GM23338 (cell line): ENCODE measurements around the gene CHN1. TPM values are rescaled to one million over a fixed set of nuclear protein-coding genes. Genes with fewer than 3 reads are reported as not detected.

Experiments
- ATAC-seq: fragments of 200-7000 bp; cut with Tn5 transposase; 3 replicates; pipeline ENCODE4 v1.9.1; 2020
- DNase-seq: peaks from one replicate; pipeline ENCODE4 v3.0.0-alpha.2; 2015; ENCODE audit warnings: low spot score
- H2AFZ ChIP-seq: fragments of 200-600 bp; sonication (generic); 2 replicates; pipeline ENCODE4 v1.8.0; 2016; ENCODE audit warnings: antibody characterized with exemption, mild to moderate bottlenecking, moderate library complexity
- H3F3A ChIP-seq: fragments of 200-600 bp; sonication (generic); replicated peaks from 2 replicates; pipeline ENCODE4 v1.8.0; 2017; ENCODE audit warnings: antibody characterized with exemption, mixed run types, low read depth
- H3K27ac ChIP-seq: fragments of 200-600 bp; sonication (generic); 2 replicates; pipeline ENCODE4 v1.6.1; 2016; ENCODE audit warnings: low read depth
- H3K27me3 ChIP-seq: fragments of 200-600 bp; sonication (generic); 2 replicates; pipeline ENCODE4 v1.8.0; 2016; ENCODE audit warnings: mild to moderate bottlenecking, mixed run types, moderate library complexity; ENCODE audit not compliant: insufficient read depth
- H3K36me3 ChIP-seq: fragments of 200-600 bp; sonication (generic); 2 replicates; pipeline ENCODE4 v1.8.0; 2016; ENCODE audit warnings: mild to moderate bottlenecking; ENCODE audit not compliant: insufficient read depth
- H3K4me1 ChIP-seq: fragments of 200-600 bp; sonication (generic); 2 replicates; pipeline ENCODE4 v1.8.0; 2016; ENCODE audit warnings: mild to moderate bottlenecking, moderate library complexity; ENCODE audit not compliant: insufficient read depth
- H3K4me2 ChIP-seq: fragments of 200-600 bp; sonication (generic); 2 replicates; pipeline ENCODE4 v1.7.1; 2017; ENCODE audit warnings: mixed run types
- H3K4me3 ChIP-seq: fragments of 200-600 bp; sonication (generic); 2 replicates; pipeline ENCODE4 v1.6.1; 2016; ENCODE audit warnings: mixed run types
- H3K79me2 ChIP-seq: fragments of 200-600 bp; sonication (generic); replicated peaks from 2 replicates; pipeline ENCODE4 v1.8.0; 2017; ENCODE audit warnings: mild to moderate bottlenecking; ENCODE audit not compliant: insufficient read depth
- H3K9me2 ChIP-seq: fragments of 200-600 bp; sonication (generic); 2 replicates; pipeline ENCODE4 v1.8.0; 2017; ENCODE audit not compliant: insufficient read depth
- H4K20me1 ChIP-seq: fragments of 200-600 bp; sonication (generic); replicated peaks from 2 replicates; pipeline ENCODE4 v1.8.0; 2017; ENCODE audit warnings: mild to moderate bottlenecking; ENCODE audit not compliant: insufficient read depth
- H3K27ac Mint-ChIP-seq: 2 replicates; pipeline ENCODE4 v1.8.0; 2020; ENCODE audit warnings: inconsistent platforms, mild to moderate bottlenecking, moderate library complexity, mixed read lengths
- H3K27me3 Mint-ChIP-seq: 3 replicates; pipeline ENCODE4 v1.8.0; 2022; ENCODE audit warnings: low read depth, mild to moderate bottlenecking, moderate library complexity, mixed read lengths, inconsistent platforms; ENCODE audit not compliant: insufficient read depth, poor library complexity
- H3K36me3 Mint-ChIP-seq: 3 replicates; pipeline ENCODE4 v1.8.0; 2021; ENCODE audit warnings: low read depth, mild to moderate bottlenecking, inconsistent platforms, moderate library complexity, mixed read lengths
- H3K4me1 Mint-ChIP-seq: 3 replicates; pipeline ENCODE4 v1.8.0; 2020; ENCODE audit warnings: mild to moderate bottlenecking, inconsistent platforms, mixed read lengths
- H3K4me3 Mint-ChIP-seq: 3 replicates; pipeline ENCODE4 v1.8.0; 2021; ENCODE audit warnings: moderate library complexity, mild to moderate bottlenecking, inconsistent platforms, mixed read lengths
- H3K9me3 Mint-ChIP-seq: 3 replicates; pipeline ENCODE4 v1.8.0; 2020; ENCODE audit warnings: moderate library complexity, mild to moderate bottlenecking, inconsistent platforms, mixed read lengths
- CREB1 ChIP-seq: fragments of 250-450 bp; sonication (Bioruptor Pico); IDR thresholded peaks from 2 replicates; pipeline ENCODE4 v1.5.0; 2020; ENCODE audit warnings: low read depth, mild to moderate bottlenecking, moderate library complexity
- CTCF ChIP-seq, 2 experiments: fragments of 200-600 bp in 1 of 2; sonication (generic) in 1 of 2; conservative IDR thresholded peaks; 2 replicates each; pipeline versions ENCODE4 v1.5.1 to v1.6.1; 2016 to 2017; ENCODE audit warnings: antibody characterized with exemption in 2 of 2, low read depth in 2 of 2, mild to moderate bottlenecking in 2 of 2, moderate library complexity in 1 of 2
- EZH2 ChIP-seq: fragments of 200-600 bp; sonication (generic); IDR thresholded peaks from one replicate; pipeline ENCODE4 v1.8.0; 2017; ENCODE audit warnings: antibody characterized with exemption, mild to moderate bottlenecking, low read depth; ENCODE audit not compliant: unreplicated experiment
- EZH2phosphoT487 ChIP-seq: fragments of 200-600 bp; sonication (generic); IDR thresholded peaks from one replicate; pipeline ENCODE4 v1.8.1; 2018; ENCODE audit warnings: antibody characterized with exemption; ENCODE audit not compliant: unreplicated experiment
- JUNB ChIP-seq: IDR thresholded peaks from one replicate; pipeline ENCODE4 v1.6.1; 2016; ENCODE audit warnings: antibody characterized with exemption; ENCODE audit not compliant: unreplicated experiment
- NANOG ChIP-seq: IDR thresholded peaks from 2 replicates; pipeline ENCODE4 v1.6.1; 2016; ENCODE audit warnings: antibody characterized with exemption, borderline replicate concordance
- POLR2AphosphoS5 ChIP-seq: IDR thresholded peaks from 2 replicates; pipeline ENCODE4 v1.6.1; 2016; ENCODE audit warnings: antibody characterized with exemption, low read depth
- REST ChIP-seq: IDR thresholded peaks from one replicate; pipeline ENCODE4 v1.6.1; 2018; ENCODE audit warnings: antibody characterized with exemption; ENCODE audit not compliant: unreplicated experiment
- STAT1 ChIP-seq: IDR thresholded peaks from one replicate; pipeline ENCODE4 v1.6.1; 2016; ENCODE audit warnings: antibody characterized with exemption; ENCODE audit not compliant: unreplicated experiment
- ZNF114 ChIP-seq: fragments of 250-450 bp; sonication (Bioruptor Pico); IDR thresholded peaks from 2 replicates; pipeline ENCODE4 v1.5.0; 2020; ENCODE audit warnings: mild to moderate bottlenecking, moderate library complexity
- ZNF331 ChIP-seq: fragments of 250-450 bp; sonication (Bioruptor Pico); IDR thresholded peaks from 2 replicates; pipeline ENCODE4 v1.5.0; 2020; ENCODE audit warnings: low read depth, mild to moderate bottlenecking, moderate library complexity
- ZNF462 ChIP-seq: fragments of 250-450 bp; sonication (Bioruptor Pico); IDR thresholded peaks from 2 replicates; pipeline ENCODE4 v1.5.0; 2020; ENCODE audit warnings: mild to moderate bottlenecking, moderate library complexity
- polyA plus RNA-seq: library from polyadenylated mRNA; unstranded; fragments of >200 nt; fragmentation: Nextera tagmentation; extraction: Ambion mirVana; gene quantifications from 2 replicates; pipeline ENCODE4 v1.2.1, GENCODE V29; 2016
- total RNA-seq: library from RNA; depleted of rRNA; stranded (reverse); fragments of >200 nt; shearing (Covaris generic); gene quantifications from 2 replicates; pipeline ENCODE4 v1.2.3, GENCODE V29; 2014
- TF ChIP-seq, protein P1 (sequence below): IDR thresholded peaks from 2 replicates; pipeline ENCODE4 v1.6.1; 2016; ENCODE audit warnings: antibody characterized with exemption

CHN1 gene
- total and polyA plus RNA-seq, 2 experiments from 2014 or later = 28.1 to 36.5 TPM

DNA sequence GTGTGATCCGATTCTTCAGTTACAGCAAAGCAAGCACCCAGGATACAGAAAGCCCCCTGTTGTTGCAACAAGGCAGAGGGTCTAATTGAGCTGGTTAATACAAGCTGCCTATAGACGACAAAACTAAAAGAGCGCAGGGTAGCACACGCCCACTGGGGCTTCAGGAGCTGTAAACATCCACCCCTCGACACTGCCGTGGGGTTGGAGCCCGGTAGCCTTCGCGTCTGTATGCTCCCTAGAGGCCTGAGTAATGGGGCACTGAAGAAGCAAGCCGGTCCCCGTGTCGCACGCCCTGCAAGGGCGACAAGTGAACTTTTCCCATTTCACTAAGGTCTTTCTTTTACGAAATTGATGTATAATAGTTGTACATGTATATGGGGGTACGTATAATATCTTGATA, 216.2 kb downstream of the CHN1 start:
- Mint-ChIP-seq H3K27ac (peak overlapping the region; percentile 69), H3K27me3 (peaks cover 15% of the 10 kb centered on the region), H3K36me3 (peaks cover 4% of the 10 kb centered on the region; the same call in 1 of the 3 replicates), H3K4me3 (no peak overlapping the region), H3K9me3 (no peaks in the 10 kb centered on the region; the same call in 2 of the 3 replicates), H3K4me1 (peaks cover 66% of the 10 kb centered on the region)
- Histone ChIP-seq H3K4me1 (peaks cover 55% of the 10 kb centered on the region), H3K4me2 (peak overlapping the region; percentile 28; the same call in 1 of the 2 replicates), H3K4me3 (no peak overlapping the region), H3K27me3 (no peaks in the 10 kb centered on the region), H3K36me3 (no peaks in the 10 kb centered on the region), H2AFZ (no peak overlapping the region), H3K27ac (peak overlapping the region; percentile 85), H3F3A (peaks cover 14% of the 10 kb centered on the region), H3K79me2 (no peaks in the 10 kb centered on the region), H4K20me1 (no peaks in the 10 kb centered on the region), H3K9me2 (peaks cover 12% of the 10 kb centered on the region)
- peak; percentile 7; the same call in 2 of the 3 replicates for ATAC-seq
- TF ChIP-seq EZH2phosphoT487 (no peak), REST (no peak), ZNF114 (no peak), EZH2 (no peak), POLR2AphosphoS5 (no peak), NANOG (no peak), STAT1 (no peak), CTCF (conservative IDR thresholded peaks at IDR 0.05; ENCODE audit: low read depth in 2 of 2) (no peak), CREB1 (CRISPR knock-in tag) (no peak), ZNF462 (CRISPR knock-in tag) (no peak), ZNF331 (CRISPR knock-in tag) (no peak), JUNB (no peak)
- TF ChIP-seq, protein P1, sequence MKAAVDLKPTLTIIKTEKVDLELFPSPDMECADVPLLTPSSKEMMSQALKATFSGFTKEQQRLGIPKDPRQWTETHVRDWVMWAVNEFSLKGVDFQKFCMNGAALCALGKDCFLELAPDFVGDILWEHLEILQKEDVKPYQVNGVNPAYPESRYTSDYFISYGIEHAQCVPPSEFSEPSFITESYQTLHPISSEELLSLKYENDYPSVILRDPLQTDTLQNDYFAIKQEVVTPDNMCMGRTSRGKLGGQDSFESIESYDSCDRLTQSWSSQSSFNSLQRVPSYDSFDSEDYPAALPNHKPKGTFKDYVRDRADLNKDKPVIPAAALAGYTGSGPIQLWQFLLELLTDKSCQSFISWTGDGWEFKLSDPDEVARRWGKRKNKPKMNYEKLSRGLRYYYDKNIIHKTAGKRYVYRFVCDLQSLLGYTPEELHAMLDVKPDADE = no peak
- no peak for DNase-seq
